ENCODE data around the gene CPSF6.
"Not testable (repeated sequence)": the region's sequence is repeated elsewhere in the genome, so short reads cannot be mapped to it uniquely, and the experiment has no call there.

CPSF6 gene

DNA sequence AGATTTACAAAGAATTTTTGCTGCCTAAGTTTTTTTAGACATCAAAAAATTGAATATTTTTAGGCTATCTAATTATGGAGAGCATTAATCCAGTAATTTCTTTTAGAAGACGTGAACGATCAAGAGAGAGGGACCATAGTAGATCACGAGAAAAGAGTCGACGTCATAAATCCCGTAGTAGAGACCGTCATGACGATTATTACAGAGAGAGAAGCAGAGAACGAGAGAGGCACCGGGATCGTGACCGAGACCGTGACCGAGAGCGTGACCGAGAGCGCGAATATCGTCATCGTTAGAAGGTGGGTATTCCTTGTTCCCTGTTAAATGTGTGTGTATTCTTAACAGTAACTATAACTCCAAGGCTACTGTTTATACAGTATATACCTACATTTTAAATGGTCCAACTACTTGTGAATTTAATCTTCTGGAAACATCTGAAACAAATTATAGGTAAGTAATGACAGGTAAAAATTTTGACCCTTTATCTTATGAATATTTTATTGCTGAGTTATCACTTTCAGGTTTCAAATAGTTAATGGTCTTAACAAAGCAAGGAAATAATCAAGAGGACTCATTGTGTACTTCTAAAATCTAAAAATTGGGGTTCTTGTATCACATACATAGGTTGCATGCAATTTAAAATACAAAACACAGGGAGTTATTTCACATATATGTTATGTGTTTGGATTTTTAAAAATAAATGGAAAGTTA, 23.1 kb downstream of the CPSF6 start:
- no peak for DNase-seq

DNA sequence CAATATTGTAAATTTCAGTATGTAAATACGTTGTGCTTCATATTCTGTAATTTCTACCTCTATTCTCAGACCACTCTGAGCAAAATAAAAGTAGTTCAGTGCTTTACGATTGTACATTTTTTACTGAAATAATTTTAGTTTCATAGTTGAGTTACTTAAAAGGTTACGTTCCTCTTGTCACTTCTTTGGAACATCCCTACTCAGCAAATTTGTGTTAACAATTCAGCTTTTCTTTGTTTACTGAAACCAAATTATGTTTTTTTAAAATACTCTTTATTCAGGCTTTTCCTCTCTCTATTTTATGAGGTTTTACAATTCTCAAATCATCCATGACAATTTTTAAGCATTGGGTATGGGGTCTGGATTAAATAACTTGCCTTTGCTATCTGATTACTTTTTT, 25.8 kb downstream of the CPSF6 start:
- no peak for DNase-seq

DNA sequence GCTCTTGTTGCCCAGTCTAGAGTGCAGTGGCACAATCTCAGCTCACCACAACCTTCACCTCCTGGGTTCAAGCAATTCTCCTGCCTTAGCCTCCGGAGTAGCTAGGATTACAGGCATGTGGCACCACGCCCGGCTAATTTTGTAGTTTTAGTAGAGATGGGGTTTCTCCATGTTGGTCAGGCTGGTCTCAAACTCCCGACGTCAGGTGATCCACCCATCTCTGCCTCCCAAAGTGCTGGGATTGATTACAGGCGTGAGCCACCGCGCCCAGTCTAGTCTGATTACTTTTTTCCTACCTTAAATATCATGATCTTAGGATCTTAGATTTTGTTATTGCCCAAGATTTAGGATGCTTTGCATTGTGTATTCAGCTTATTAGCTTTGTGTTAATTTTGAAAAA, 26.3 kb downstream of the CPSF6 start:
- not testable (repeated sequence) for DNase-seq

DNA sequence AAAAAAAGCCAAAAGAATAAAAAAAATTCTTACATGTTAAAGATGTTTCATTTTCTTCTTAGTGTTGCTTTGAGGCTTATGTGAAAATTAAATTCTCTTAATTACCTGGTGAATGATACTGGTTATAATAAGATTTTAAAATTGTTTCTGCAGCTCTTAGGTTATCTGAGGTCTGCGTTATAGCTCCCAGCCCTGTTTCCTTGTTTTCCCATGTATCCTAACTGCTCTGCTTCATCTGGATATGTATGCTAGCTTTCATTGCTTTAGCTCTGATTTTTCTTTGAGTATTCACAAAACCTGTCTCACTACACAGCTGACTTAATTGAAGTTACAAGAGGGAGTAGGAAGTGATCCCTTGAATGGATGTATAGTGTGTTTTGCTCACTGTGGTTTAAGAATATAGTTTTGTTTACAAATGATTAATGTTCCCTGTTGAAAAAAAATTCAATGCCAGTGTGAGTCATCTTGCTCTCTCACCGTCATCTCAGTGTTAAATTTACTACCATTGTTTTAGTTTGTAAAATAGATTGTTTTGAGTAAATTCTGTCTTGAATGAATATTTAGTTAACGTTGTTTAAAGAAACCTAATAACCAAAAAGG, 26.8 kb downstream of the CPSF6 start:
- DNase-seq = peak; percentile 50

DNA sequence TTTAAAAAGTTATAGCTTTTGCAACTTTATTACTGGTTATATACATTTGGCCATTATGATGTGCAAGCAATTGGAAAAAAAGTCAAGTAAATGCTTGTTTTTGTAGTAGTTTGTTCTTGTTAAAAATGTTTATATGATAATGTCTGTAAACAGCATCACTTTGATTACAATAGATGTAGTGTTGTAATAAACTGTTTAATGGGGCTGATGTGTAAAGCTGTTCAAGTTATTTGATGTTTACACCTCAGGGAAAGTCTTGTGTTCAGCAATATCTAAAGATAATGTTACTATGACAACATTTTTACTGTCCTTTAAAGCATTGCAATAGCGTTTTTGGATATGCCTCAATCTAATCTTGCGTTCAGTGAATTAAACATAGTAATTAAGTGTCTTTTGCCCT, 30.4 kb downstream of the CPSF6 start:
- DNase-seq = no peak

DNA sequence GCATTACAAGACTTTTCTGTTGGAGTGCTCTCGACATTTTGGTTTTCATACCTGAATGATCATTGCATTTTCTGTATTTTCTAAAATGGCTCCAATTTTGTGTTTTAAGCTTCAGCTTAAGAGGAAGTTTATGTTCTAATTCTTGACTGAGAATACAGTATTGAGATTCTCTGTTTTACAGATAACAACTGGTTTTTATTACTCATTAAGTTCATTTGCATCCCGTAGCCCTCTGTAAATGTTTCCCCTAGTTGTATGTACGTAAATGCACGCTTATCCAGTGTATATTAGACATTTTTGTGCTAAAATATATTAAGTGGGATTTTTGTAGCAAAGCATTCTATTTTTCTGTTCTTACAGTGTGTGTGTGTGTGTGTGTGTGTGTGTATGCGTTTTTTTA, 33.1 kb downstream of the CPSF6 start:
- DNase-seq = no peak

DNA sequence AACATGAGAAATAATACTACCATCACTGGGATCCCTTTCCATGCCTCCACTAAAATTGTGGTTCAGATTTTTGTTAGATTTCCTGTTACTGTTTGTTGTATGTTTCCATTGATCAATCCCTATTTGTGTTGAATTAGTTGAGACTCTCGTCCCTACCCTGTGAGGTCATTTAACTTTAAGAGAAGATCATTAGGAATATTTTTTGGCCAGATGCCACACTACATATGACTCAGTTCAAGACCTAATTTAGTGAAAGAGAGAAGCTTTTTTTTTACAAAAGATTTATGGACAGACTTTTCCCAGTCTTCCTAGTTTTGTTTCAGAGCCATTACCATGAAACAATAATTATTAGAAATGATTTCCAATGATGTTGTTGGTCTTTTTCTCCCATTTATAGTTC, 35.5 kb downstream of the CPSF6 start:
- DNase-seq = no peak

DNA sequence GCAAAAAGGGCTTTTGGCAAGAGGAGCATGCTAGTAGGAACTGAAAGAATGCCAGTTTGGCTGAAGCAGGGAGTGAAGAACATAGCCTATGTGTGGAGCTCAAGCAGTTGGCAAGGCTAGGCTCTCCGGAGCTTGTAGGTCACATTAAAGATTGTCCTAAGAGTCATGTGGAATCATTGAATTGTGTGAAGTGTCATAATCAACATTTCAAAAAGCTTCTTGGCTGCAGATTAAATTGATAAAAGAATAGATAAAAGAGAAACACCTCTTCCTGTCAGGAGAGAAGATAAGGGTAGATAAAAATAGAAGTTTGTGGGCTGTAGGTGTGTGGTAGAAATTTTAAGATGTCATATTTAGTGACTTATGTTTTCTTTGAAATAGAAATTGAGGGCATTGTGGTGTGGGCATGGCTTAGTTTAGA, 36.1 kb downstream of the CPSF6 start:
- DNase-seq = no peak

DNA sequence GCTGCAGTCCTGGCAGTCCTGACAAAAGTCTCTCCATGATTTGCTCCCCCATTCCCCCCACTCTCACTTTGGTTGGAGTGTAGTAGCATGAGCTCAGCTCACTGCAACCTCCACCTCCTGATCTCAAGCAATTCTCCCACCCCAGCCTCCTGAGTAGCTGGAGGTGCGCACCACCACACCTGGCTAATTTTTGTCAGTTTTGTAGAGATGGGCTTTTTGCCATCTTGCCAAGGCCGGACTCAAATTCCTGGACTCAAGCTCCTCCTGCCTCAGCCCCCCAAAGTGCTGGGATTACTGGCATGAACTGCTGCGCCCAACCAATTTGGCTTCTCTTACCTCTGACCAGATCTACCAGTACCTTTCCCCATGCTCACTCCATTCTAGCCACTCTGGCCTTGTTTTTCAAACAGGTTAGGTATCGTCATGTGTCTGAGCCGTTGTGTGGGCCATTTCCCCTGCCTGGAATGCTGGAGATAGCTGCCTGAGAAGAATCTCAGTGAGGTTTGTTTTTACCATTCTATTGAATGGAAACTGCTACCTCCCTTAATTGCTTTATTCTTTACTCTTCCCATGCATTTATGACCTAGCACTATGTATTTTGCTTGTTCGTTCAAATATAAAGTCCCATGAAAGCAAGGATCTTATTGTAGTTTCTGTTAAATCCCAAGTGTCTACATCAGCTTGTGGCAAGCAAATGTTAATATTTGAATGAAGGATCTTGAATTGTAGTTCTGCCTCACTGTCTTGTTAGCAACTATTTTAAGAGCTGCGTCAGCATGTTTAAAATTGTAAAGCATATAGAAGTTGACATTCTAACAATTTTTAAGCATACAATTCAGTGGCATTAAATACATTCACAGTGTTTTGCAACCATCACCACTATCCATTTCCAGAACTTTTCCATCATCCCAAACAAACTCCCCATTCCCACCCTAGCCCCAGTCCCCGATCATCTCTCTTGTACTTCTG, 39.7 kb downstream of the CPSF6 start:
- DNase-seq = peak; percentile 20

DNA sequence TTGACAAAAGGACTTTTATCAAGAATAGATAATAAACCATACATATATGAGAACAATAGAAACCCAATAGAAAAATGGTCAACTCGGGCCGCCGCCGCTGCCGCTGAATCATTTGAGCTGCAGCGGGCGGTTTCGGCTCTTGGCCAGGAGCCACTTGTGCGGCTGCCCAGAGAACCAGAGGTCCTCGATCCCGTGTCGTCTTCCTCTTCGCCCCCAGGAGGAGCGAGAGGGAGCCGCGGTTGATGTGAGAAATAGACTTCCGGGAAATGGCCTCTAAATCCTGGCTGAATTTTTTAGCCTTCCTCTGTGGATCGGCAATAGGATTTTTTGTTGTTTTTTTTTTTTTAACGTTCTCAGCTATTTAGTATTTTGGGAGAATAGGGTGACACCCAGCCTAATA, 44.8 kb downstream of the CPSF6 start:
- DNase-seq = peak; percentile 93

DNA sequence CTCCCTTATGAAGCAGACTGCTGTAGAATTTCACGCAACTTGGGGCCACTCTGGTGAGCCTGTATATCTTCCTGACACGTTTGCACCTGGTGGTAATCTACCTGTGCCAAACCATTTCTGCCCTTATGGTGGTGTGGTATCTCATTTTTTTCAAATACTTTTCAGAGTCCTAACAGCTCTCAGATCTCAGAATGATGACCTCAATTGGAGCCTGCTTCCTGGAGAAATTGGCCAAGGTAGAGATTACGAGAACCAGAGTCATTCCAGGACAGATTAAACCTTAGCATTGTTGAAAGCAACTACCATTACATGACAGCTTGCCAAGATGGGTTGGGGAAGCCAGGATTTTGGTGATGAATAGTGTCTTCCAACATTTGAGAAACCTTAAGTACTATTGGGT, 48.2 kb downstream of the CPSF6 start:
- no peak for DNase-seq

DNA sequence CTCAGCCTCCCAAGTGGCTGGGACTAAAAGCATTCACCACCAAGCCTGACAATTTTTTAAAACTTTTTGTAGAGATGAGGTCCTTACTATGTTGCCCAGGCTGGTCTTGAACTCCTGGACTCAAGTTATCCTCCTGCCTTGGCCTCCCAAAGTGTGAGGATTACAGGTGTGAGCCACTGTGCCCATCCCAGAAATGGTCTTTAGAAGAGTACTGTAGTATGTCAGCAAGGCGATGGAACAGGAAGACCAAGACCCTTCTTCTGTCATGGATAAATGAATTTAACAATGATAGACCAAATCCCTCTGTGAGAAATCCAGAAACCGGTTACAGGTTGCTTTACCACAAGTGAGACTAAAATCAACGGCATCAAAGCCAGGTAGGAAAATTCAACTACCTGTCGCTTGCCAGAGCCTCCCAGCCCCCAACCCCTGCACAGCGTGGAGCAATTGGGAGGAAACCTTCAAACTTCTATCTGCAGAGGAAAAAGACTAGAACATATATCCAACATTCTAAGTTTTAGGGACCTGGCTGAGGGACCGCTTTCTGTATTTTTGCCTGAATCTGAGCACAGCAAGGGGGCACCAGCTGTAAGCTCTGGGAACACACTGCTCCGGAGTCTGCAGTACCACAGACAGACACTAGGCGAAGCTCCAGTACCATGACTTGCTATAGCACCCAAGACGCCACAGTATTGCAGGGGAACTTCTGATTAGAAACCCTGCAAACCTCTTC, 51.3 kb downstream of the CPSF6 start:
- DNase-seq = peak; percentile 92

DNA sequence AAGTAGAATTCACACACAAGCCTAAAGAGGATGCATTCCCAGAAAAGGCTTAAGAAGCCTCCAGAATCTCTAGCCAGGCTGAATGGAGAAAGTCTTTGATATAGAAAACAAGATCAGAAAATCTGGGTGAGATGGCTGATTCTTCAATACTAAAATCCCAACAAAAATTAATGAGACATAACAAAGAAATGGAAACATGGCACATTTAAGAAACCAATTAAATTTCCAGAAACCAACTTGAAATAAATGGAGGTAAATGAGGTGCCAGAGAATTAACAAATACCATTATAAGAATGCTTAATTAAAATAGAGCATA, 51.9 kb downstream of the CPSF6 start:
- no peak for DNase-seq

DNA sequence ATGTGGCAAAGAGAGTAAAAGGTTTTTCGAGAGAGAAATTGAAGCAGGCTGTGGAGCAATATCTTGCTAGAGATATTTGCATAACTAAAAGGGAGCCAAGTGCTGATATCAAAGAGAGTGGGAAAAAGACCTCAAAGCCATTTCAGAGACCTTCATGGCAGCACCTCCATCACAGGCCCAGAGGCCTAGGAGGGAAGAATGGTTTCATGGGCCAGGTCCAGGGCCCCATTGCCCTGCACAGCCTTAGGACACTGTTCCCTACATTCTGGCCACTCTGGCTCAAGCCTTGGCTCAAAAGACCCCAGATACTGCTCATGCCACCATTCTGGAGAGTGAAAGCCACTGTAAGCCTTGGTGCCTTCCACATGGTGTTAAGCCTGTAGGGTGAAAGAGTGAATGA, 58.8 kb downstream of the CPSF6 start:
- no peak for DNase-seq

DNA sequence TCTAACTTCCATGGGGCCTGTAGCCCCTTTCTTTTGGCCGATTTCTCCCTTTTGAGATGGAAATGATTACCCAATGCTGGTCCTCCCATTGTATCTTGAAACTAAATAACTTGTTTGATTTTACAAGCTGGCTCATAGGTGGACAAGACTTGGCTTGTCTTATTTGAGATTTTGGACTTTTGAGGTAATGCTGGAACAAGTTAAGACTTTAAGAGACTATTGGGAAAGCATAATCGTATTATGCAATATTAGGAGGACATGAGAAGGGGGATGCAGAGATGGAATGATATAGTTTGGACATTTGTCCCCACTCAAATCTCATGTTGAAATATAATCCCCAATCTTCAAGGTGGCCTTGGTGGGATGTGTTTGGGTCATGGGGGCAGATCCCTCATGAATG, 59.6 kb downstream of the CPSF6 start:
- DNase-seq = no peak

DNA sequence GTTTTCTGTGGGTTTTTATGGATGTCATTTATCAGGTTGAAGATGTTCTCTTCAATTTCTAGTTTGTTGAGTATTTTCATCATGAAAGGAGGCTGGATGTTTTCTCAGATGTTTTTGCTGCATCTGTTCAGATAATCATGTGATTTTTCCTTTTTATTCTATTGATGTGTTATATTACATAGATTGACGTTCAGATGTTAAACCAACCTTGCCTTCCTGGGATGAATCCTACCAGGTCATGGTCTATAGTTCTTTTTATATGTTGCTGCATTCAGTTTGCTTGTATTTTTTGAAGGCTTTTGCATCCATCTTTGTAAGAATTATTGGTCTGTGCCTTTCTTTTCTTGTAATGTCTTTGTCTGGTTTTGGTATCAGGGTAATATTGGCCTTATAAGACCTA, 64.9 kb downstream of the CPSF6 start:
- DNase-seq = no peak

DNA sequence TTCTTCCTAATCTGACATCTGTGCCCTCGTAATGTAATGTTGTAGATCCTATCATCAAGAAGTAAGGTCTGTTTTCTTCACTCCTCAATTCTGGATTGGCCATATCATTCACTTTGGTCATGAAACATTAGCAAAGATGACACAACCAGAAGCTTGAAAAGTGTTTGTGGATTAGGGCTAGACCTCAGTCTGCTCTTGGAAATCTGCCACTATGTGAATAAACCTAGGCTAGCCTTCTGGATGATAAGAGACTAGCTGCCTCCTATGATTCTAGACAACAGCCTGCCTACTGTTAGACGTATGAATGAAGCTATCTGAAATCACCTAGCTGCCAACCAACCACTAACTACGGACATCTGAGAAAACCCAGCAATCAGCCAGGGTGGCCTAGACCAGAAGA, 70.1 kb downstream of the CPSF6 start:
- DNase-seq = no peak

DNA sequence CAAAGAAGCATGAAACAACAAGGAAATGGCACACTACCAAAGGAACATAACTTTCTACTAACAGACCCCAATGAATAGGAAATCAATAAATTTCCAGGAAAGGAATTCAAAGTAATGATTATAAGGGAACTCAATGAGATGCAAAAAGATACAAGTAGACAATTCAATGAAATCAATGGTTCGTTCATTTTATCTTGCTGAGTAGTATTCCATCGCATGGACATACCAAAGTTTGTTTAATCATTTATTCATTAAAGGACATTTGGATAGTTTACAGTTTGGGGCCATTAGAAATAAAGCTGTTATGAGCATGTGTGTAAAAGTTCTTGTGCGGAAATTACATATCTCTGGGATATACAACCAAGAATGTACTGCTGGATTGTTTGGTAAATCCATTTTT, 73.8 kb downstream of the CPSF6 start:
- no peak for DNase-seq

DNA sequence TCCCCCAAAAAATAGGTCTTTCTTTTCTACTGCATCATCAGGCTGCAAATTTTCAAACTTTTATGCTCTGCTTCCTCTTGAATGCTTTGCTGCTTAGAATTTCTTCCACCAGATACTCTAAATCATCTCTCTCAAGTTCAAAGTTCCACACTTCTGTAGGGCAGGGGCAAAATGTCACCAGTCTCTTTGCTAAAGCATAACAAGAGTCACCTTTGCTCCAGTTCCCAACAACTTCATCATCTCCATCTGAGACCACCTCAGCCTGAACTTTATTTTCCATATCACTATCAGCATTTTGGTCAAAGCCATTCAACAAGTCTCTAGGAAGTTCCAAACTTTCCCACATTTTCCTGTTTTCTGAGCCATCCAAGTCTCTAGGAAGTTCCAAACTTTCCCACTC, 77.4 kb downstream of the CPSF6 start:
- not testable (repeated sequence) for DNase-seq

DNA sequence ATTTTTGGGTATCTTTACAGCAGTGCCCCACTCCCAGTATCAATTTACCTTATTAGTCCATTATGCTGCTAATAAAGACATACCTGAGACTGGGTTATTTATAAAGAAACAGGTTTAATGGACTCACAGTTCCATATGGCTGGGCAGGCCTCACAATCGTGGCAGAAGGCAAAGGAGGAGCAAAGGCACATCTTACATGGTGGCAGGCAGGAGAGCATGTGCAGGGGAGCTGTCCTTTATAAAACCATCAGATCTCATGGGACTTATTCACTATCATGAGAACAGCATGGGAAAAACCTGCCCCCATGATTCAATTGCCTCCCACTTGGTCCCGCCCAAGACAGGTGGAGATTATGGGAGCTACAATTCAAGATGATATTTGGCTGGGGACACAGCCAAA, 77.9 kb downstream of the CPSF6 start:
- DNase-seq = not testable (repeated sequence)

DNA sequence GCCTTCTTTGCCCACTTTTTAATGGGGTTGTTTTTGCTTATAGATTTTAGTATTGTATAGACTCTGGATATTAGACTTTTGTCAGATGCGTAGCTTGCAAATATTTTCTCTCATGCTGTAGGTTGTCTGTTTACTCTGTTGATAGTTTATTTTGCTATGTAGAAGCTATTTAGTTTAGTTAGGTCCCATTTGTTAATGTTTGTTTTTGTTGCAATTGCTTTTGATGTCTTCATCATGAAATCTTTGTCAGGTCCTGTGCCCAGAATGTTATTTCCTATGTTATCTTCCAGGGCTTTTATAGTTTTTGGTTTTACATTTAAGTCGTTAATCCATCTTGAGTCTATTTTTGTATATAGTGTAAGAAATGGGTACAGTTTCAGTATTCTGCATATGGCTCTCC, 78.9 kb downstream of the CPSF6 start:
- DNase-seq = no peak

DNA sequence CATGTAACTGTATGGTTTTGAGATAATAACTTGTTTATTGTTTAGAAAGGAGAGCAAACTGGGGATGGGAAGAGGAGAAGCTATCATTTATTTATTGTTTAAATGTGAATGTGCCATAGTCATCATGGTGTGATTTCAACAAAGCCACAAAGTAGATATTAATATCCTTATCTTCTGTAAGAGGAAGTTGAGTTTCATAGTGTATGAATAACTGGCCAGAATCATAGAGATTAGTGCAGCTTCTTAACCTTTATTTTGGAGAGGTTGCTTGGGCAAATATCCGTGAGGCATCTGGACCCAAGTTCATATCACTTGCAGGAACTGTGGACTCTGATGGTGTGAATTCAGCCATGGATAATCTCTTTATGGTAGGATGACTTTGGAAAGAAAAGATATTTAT, 82.0 kb downstream of the CPSF6 start:
- no peak for DNase-seq
